ENCODE results near the gene STON2.

Gene STON2

DNA sequence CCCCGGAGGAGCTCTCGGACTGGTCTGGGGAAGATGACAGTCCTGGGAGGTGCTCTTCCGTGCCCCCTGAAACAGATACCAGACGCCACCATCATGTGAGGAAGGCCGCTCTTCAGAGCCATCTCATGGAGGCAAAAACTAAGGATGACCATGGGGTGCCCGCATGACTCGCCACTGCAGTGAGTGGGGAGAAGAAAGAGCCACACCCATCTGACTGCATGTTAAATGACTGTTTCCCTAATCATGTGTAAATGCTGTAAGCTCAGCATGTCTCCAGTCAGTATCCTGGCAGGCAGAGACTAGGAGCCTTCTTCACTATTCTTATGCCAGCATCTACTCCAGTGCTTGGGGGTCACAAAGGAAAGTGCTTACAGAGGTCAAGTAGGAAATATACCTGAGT is 4.0 kb downstream of the STON2 start:
- no peak for DNase-seq (ENCODE audit: low spot score)
- in situ Hi-C loops (cut with MboI; ENCODE audit: low sequenced_read_pairs, unreplicated experiment): no loop called here
- TF ChIP-seq, protein P1, sequence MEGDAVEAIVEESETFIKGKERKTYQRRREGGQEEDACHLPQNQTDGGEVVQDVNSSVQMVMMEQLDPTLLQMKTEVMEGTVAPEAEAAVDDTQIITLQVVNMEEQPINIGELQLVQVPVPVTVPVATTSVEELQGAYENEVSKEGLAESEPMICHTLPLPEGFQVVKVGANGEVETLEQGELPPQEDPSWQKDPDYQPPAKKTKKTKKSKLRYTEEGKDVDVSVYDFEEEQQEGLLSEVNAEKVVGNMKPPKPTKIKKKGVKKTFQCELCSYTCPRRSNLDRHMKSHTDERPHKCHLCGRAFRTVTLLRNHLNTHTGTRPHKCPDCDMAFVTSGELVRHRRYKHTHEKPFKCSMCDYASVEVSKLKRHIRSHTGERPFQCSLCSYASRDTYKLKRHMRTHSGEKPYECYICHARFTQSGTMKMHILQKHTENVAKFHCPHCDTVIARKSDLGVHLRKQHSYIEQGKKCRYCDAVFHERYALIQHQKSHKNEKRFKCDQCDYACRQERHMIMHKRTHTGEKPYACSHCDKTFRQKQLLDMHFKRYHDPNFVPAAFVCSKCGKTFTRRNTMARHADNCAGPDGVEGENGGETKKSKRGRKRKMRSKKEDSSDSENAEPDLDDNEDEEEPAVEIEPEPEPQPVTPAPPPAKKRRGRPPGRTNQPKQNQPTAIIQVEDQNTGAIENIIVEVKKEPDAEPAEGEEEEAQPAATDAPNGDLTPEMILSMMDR (IDR thresholded peaks at IDR 0.05; ENCODE audit: borderline replicate concordance, control extremely low read depth, extremely low read depth, insufficient read depth, missing control alignments): no peak

DNA sequence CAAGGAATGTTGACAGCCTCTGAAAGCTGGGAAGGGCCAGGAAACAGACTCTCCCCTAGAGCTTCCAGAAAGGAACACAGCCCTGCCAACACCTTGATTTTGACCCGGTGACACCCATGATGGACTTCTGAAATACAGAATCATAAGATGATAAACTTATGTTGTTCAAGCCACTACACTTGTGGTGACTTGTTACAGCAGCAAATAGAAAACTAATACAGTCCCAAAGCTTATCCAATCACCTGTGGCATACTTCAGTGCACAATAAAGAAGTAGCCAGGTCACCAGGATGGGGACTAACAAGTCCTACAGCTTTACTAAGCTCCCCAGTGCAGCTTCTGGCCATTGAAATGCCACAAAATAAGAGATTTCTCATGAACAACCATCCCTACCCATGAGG is 5.4 kb downstream of the STON2 start:
- TF ChIP-seq, protein P1 (IDR thresholded peaks at IDR 0.05; ENCODE audit: borderline replicate concordance, control extremely low read depth, extremely low read depth, insufficient read depth, missing control alignments): no peak
- DNase-seq (ENCODE audit: low spot score): no peak
- in situ Hi-C loops (cut with MboI; ENCODE audit: low sequenced_read_pairs, unreplicated experiment): no loop called here

DNA sequence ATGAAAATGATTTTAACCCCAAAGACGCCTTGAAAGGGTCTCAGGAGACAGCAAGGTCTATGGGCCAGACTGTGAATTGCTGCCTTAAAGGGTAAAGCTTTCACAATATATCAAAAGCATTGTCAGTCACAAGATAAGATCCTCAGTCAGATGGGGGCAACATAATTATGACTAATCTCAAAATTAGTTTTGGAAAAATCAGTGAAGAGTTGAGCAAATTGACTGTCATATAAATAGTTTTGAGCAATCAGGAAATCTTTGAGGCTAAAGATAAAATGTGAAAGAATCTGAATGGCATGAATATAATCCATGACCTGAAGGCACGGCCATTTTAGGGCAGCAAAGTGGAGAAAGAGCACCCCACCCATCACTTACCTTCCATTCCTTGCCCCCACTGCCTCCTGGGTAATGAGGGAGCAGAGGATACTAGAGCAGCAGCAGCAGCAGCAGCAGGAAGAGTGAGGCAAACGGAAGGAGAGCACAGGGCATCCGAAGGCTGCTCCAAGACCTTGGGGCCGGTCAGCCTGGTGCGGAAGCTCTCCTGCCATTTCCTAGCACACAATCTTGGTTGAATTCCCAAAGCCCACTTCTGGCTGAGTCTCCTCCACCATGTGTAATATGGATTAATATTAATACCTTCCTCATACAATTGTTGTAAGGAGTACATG is 7.0 kb downstream of the STON2 start:
- DNase-seq (ENCODE audit: low spot score): no peak
- in situ Hi-C loops (cut with MboI; ENCODE audit: low sequenced_read_pairs, unreplicated experiment): no loop called here
- TF ChIP-seq, protein P1 (IDR thresholded peaks at IDR 0.05; ENCODE audit: borderline replicate concordance, control extremely low read depth, extremely low read depth, insufficient read depth, missing control alignments): no peak

DNA sequence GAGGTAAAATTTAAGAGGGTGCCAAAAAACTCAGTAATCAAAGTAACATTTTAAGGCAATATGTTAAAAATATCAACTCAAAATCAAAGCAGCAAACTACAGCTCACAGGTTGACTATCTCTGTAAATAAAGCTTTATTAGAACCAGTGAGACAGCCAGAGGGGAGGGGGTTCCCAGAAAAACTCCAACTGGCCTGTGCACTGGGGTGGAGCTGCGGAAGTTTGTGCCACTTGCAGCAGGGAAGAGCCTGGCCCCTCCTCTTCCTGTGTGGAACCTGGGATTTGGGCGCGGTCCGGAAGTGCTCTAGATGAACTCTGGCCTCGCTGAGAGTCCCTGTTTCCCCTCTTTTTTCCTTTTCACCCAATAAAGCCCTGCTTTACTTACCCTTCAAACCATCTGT is 8.1 kb downstream of the STON2 start:
- in situ Hi-C loops (cut with MboI; ENCODE audit: low sequenced_read_pairs, unreplicated experiment): no loop called here
- TF ChIP-seq, protein P1 (IDR thresholded peaks at IDR 0.05; ENCODE audit: borderline replicate concordance, control extremely low read depth, extremely low read depth, insufficient read depth, missing control alignments): no peak
- DNase-seq (ENCODE audit: low spot score): no peak

DNA sequence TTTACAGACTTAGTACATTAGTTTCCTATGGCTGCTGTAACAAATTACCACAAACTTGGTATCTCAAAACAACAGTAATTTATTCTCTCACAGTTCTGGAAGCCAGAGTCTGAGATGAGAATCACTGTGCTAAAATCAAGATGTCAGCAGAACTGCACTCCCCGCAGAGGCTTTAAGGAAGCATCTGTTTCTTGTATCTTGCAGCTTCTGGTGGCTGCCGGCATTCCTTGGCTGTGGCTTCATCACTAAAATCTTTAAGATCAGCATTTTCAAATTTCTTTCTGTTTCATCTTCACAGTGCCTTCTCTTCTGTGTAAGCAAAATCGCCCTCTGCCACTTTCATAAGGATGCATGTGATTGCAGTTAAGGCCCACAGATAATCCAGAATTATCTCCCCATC is 9.4 kb downstream of the STON2 start:
- TF ChIP-seq, protein P1 (IDR thresholded peaks at IDR 0.05; ENCODE audit: borderline replicate concordance, control extremely low read depth, extremely low read depth, insufficient read depth, missing control alignments): no peak
- DNase-seq (ENCODE audit: low spot score): no peak
- in situ Hi-C loops (cut with MboI; ENCODE audit: low sequenced_read_pairs, unreplicated experiment): no loop called here

DNA sequence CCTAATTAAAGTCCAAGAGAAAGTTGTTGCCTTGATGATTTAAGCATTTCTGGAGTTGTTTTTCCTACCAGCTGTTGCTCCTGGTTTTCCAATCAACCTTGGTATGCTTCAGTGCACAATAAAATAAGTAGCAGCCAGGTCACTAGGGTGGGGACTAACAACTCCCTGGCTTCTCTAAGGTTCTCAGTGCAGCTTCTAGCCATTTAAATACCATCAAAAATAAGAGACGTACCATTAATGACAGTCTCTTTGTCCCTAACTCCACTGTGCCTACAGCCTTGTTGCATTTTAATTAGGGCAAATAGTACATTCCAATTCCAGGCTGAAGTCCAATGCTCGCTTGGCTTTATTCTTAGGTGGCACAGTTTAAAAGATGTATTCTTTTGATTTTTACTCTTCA is 11.8 kb downstream of the STON2 start:
- DNase-seq (ENCODE audit: low spot score): no peak
- TF ChIP-seq, protein P1 (IDR thresholded peaks at IDR 0.05; ENCODE audit: borderline replicate concordance, control extremely low read depth, extremely low read depth, insufficient read depth, missing control alignments): no peak
- in situ Hi-C loops (cut with MboI; ENCODE audit: low sequenced_read_pairs, unreplicated experiment): no loop called here

Measured in GM13976 (cell line).